HG02759 (cell line): ENCODE results near the gene ADRA2B.
"Not testable (repeated sequence)": the region's sequence is repeated elsewhere in the genome, so short reads cannot be mapped to it uniquely, and the experiment has no call there.

Source experiments
- ATAC-seq: cut with Tn5 transposase; IDR thresholded peaks from one replicate; pipeline ENCODE4 v1.9.1; 2021; ENCODE audit warnings: mild to moderate bottlenecking, moderate library complexity; ENCODE audit not compliant: unreplicated experiment

Gene ADRA2B

GRCh38 chr2:96071977-96072491 is 44.3 kb downstream of the ADRA2B start:
- not testable (repeated sequence) for ATAC-seq

GRCh38 chr2:96071087-96071976 is 45.0 kb downstream of the ADRA2B start:
- ATAC-seq, result not testable (repeated sequence)

- ATAC-seq, result not testable (repeated sequence)
These were observed 46.0 kb downstream of the ADRA2B start for GRCh38 chr2:96070351-96070750.

GRCh38 chr2:96069878-96070277 is 46.5 kb downstream of the ADRA2B start:
- not testable (repeated sequence) for ATAC-seq

GRCh38 chr2:96067902-96068581 is 48.3 kb downstream of the ADRA2B start:
- not testable (repeated sequence) for ATAC-seq

- not testable (repeated sequence) for ATAC-seq
These were observed 49.2 kb downstream of the ADRA2B start for GRCh38 chr2:96067098-96067660.

- ATAC-seq, result not testable (repeated sequence)
These were observed 49.9 kb downstream of the ADRA2B start for GRCh38 chr2:96066511-96066910.

- ATAC-seq, result not testable (repeated sequence)
These were observed 50.4 kb downstream of the ADRA2B start for GRCh38 chr2:96065954-96066353.

GRCh38 chr2:96065381-96065930 is 50.9 kb downstream of the ADRA2B start:
- ATAC-seq, result no peak

- not testable (repeated sequence) for ATAC-seq
These were observed 51.6 kb downstream of the ADRA2B start for GRCh38 chr2:96064760-96065159.

GRCh38 chr2:96064047-96064675 is 52.2 kb downstream of the ADRA2B start:
- not testable (repeated sequence) for ATAC-seq

- ATAC-seq, result not testable (repeated sequence)
These were observed 53.1 kb downstream of the ADRA2B start for GRCh38 chr2:96063116-96063899.
